ENCODE results near the gene SHISA8. TPM values are rescaled to one million over a fixed set of nuclear protein-coding genes. Genes with fewer than 3 reads are reported as not detected.

Gene SHISA8
- total and polyA plus RNA-seq, 2 of the 13 experiments (the other 11 are each of a cell fraction or from before 2014, with no cell fraction given): not detected

DNA sequence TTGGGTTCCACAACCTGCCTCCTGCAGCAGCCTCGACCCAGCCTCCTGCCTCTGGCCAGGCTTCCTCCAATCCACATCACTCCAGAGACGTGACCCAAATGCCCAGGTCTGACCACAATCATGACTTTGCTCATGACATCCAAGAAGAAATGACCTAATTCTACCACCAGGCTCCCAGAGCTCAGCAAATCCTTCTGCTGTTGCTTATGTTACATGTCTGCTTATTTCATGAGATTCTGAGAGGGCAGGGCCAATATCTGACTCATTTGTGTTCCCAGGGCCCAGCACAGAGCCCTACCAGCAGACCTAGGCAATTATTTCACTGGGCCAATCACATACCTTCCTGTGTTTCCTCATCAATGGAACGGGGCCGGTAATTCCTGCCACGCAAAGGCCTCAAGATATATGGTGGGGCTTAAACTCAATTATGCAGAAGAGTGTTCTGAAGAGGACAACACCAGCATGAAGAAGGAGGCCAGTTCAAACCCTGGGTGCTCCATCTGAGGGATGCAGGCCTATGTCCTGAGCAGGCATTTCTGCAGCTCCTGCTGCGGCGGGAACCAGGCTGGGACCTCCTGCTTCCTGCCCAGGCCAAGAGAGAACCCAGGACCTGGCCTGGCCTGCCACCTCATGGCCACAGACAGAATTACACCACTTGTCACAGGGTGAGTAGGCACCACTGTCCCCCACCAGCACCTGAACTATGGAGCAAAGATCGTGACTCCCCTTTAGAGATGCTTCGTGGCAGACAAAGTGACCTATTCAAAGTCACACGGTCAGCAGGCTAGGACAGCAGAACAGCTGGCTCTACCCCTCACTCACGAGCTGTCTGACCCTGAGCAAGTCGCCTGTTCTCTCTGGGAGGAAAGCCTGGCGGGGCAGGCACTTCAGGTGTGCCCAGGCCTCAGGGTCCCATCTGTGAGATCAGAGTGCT, 26.2 kb upstream of the SHISA8 start (continued):
- TF ChIP-seq TFDP1 (CRISPR knock-in tag; IDR thresholded peaks at IDR 0.05; ENCODE audit: borderline replicate concordance): peak; percentile 32; the same call in 1 of the 2 replicates
- TF ChIP-seq, protein P1, sequence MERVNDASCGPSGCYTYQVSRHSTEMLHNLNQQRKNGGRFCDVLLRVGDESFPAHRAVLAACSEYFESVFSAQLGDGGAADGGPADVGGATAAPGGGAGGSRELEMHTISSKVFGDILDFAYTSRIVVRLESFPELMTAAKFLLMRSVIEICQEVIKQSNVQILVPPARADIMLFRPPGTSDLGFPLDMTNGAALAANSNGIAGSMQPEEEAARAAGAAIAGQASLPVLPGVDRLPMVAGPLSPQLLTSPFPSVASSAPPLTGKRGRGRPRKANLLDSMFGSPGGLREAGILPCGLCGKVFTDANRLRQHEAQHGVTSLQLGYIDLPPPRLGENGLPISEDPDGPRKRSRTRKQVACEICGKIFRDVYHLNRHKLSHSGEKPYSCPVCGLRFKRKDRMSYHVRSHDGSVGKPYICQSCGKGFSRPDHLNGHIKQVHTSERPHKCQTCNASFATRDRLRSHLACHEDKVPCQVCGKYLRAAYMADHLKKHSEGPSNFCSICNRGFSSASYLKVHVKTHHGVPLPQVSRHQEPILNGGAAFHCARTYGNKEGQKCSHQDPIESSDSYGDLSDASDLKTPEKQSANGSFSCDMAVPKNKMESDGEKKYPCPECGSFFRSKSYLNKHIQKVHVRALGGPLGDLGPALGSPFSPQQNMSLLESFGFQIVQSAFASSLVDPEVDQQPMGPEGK (CRISPR knock-in tag; IDR thresholded peaks at IDR 0.05): peak; percentile 50; the same call in 1 of the 2 replicates
- TF ChIP-seq, protein P2, sequence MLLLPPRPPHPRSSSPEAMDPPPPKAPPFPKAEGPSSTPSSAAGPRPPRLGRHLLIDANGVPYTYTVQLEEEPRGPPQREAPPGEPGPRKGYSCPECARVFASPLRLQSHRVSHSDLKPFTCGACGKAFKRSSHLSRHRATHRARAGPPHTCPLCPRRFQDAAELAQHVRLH (CRISPR knock-in tag; IDR thresholded peaks at IDR 0.05; ENCODE audit: borderline replicate concordance, low read depth): peak; percentile 62; the same call in 1 of the 2 replicates
- no peak for TF ChIP-seq ZNF275 (CRISPR knock-in tag; IDR thresholded peaks at IDR 0.05; ENCODE audit: borderline replicate concordance)
- TF ChIP-seq MLX (CRISPR knock-in tag; IDR thresholded peaks at IDR 0.05): no peak
- no peak for TF ChIP-seq NR2C2 (CRISPR knock-in tag; IDR thresholded peaks at IDR 0.05; ENCODE audit: borderline replicate concordance)
- TF ChIP-seq ZNF17 (CRISPR knock-in tag; IDR thresholded peaks at IDR 0.05): no peak
- no peak for TF ChIP-seq ZNF124 (CRISPR knock-in tag; IDR thresholded peaks at IDR 0.05)
- TF ChIP-seq SP2 (CRISPR knock-in tag; IDR thresholded peaks at IDR 0.05): no peak
- TF ChIP-seq ZFP36 (IDR thresholded peaks at IDR 0.05; ENCODE audit: borderline replicate concordance, low read depth, low read length, partially characterized antibody): no peak
- TF ChIP-seq ZFP82 (CRISPR knock-in tag; IDR thresholded peaks at IDR 0.05; ENCODE audit: borderline replicate concordance): no peak
- TF ChIP-seq SRSF4 (IDR thresholded peaks at IDR 0.05; ENCODE audit: low read depth, low read length, poor library complexity, severe bottlenecking): no peak
- 0 out of 2 replicates have a peak, but pooled peaks have one; percentile 43 for TF ChIP-seq MIXL1 (CRISPR knock-in tag; IDR thresholded peaks at IDR 0.05)
- no peak for TF ChIP-seq ZNF142 (CRISPR knock-in tag; IDR thresholded peaks at IDR 0.05)
- TF ChIP-seq POGZ (CRISPR knock-in tag; IDR thresholded peaks at IDR 0.05): no peak

Data from HepG2 (cell line).